GM18951 (cell line): ENCODE data around the gene FARS2.

Experiments used
- POLR2A ChIP-seq: IDR thresholded peaks from 4 replicates; pipeline ENCODE4 v1.6.1; 2011; ENCODE audit warnings: mild to moderate bottlenecking; ENCODE audit not compliant: insufficient read length, insufficient read depth; ENCODE audit errors: extremely low read depth
- in situ Hi-C: fragments of 300-500 bp; cut with MboI; formaldehyde crosslinking; loops from one replicate; pipeline ENCODE4 v1.12.0; 2022; ENCODE audit warnings: low sequenced_read_pairs, mixed read lengths, inconsistent platforms; ENCODE audit not compliant: unreplicated experiment

The FARS2 gene

DNA sequence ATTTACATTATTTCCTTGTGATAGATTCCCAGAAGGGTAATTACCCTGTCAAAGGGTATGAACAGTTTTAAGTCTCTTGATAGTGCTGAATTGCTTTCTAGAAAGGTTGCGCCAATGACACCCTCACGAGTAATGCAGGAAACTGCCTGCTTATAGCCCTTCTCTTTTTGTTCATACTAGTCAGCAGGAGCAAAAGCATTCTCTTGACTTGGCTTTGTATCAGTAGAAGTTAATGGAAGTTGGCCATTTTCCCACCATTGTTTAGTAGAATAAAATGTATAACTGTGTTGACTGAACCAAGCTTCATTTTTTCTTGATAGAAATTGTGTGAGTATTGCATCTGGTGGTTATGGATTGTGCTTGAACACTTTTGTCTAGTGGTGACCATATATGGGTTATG is 100.1 kb downstream of the FARS2 start:
- TF ChIP-seq POLR2A, result no peak

DNA sequence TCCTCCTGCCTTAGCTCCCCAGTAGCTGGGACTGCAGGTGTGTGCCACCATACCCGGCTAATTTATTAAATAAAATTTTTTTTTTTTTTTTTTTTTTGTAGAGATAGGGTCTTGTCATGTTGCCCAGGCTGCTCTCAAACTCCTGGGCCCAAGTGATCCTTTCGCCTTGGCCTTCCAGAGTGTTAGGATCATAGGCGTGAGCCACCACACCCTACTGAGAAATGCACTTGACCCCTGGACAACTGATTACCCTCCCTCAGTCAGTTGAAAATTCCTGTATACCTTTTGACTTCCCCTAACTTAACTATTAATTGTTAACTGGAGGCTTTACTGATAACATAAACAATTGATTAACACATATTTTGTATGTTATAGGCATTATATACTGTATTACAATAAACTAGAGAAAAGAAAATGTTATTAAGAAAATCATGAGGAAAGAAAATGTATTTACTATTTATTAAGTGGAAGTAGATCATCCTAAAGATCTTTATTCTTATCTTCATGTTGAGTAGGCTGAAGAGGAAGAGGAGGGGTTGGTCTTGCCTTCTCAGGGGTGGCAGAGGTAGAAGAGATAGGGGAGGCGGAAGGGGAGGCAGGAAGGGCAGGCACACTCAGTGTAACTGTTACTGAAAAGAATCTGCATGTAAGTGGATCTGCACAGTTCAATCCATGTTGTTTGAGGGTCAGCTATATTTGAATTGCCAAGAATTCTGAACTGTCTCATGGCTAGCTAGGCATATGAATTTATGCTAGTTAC is 104.3 kb downstream of the FARS2 start:
- in situ Hi-C loops, result no loop called here
- TF ChIP-seq POLR2A, result no peak

More for the DNA sequence above, 100.1 kb downstream of the FARS2 start:
- in situ Hi-C loops, result no loop called here

DNA sequence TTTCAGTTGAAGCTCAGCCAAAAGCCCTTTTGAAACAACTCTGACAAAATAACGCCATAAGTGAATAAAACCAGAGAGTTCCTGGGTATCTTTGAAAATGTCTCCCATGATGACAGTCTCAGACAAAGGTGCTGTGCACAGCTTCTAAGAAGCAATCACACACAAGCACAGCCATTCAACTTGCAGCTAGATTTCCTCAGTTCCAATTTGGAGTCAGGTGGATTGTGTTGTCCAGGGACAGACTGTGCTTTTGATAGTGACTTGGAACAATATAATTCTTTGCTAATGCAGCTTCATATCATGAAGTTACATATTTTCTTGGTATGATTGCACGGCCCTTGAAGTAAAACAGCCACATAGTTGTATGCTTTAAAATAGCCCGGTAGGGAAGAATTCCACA is 105.6 kb downstream of the FARS2 start:
- in situ Hi-C loops, result no loop called here

DNA sequence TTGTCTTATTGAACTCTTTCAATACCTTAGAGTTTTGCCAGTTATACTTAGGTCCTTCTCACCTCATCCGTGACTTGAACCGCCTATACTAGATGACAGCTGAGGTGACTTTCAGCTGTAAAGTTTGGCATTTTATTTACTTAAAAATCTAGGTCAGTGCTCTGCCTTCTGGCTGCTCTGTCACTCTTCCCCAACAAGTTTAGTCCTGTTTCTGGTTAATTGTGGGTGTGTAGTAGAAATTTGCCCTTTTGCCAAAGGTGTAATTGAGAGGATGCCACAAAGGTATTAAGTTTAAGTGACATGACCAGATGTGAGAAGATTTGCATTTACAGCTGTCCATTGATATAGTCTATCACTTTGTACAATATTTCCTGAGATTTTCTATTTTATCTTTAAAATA is 106.2 kb downstream of the FARS2 start:
- in situ Hi-C loops, result no loop called here
- TF ChIP-seq POLR2A, result no peak

More for the DNA sequence above, 105.6 kb downstream of the FARS2 start:
- TF ChIP-seq POLR2A, result no peak

DNA sequence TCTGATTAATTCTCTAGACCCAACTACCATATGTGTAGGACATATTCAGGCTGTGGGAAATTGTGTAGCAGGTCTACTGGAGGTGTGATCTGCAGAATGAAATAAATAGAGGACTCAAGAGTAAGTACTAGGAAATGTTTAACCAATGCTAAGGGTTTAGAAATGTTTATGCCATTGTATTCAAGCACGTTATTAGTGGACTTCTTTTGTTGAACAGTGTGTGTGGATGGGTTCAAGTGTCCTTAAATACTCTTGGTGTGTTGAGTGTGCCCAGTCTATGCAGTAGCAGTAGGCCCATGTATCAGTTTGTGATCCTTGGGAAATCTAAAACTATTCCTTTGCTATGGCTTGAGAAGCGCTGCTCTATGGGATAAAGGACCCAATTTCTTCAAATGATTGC is 112.1 kb downstream of the FARS2 start:
- in situ Hi-C loops, result no loop called here
- TF ChIP-seq POLR2A, result no peak

DNA sequence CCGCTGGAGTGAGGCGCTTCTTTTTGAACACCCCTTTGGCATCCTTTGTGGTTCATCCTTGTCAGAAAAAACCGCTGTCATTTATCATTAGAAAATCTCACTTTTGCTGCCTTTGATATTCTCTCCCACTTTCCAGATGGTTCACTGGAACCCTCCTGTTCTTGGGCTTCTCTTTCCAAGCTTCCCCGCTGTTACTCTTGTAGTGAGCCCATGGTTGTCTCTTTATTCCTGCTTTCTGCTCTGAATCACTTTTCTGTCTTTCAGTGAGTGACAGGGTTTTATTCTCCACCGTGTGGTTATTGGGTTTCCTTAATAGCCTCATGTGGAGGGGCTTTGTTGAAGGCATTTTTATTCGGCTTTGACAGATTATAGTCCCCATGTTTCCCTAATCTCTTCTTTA is 117.0 kb downstream of the FARS2 start:
- no peak for TF ChIP-seq POLR2A
- in situ Hi-C loops, result no loop called here

DNA sequence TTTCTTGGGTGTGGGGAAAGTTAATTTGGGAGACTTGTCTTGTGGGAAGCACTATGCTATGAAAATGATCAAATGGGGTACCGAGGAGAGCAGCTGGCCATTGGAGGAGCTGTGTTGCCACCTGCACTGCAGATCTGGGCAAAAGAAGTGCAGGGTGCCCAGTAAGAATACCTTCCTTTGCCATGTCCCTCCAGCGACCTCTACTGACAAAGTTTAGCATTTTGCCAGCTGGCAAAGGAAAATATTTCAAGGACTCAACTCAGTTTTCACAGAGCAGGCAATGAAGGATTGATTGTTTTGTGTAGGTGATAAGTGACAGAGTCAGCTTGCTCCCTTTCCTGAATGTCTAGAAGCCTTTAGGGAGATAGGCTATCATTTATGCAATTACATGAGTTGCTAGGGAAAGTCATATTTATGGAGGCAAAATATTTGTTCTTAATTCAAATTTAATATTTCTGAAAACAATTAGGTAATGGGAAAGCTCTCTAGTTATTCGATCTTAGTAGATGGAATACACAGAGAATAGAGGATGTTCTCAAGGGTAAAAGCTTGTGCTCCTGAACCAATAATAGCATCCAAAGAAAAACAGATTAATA is 118.4 kb downstream of the FARS2 start:
- in situ Hi-C loops, result no loop called here
- TF ChIP-seq POLR2A, result no peak

DNA sequence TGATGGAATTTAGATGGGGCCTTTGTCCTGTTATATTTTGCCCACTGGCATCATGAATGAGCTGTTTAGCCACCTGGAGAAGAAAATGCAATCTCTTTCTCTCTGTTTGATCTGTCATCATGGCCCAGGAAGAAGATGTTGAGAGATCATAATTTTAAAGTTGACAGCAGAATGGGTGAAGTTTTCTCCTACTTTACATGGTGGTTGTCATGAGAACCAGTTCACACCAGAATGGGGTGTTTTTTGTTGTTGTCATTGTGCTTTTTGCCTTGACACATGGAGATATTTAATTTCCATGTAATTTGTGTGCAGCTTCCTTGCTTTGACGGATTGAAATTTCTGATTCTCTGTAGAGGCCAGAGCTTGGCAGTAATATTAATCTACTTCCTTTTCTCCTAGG is 122.5 kb downstream of the FARS2 start:
- in situ Hi-C loops, result no loop called here
- no peak for TF ChIP-seq POLR2A

DNA sequence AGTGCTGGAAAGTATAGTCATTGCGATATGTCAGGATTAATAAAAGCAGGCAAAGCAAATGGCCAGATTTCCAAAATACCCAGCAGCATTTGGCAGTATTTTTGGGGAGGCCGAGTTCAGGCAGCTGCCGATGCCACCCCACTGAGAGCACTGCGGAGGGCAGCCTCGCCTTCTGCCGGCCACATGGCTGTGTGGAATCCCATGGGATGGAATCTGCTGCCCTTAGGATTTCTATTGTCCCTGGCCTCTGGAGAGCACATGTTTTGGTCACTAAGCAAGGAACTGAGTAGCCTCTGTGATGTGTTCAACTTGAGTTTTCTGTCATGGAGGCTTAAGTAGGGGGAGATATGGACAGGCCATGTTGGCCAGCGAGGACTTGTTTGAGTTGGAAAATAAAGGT is 123.0 kb downstream of the FARS2 start:
- in situ Hi-C loops, result no loop called here

DNA sequence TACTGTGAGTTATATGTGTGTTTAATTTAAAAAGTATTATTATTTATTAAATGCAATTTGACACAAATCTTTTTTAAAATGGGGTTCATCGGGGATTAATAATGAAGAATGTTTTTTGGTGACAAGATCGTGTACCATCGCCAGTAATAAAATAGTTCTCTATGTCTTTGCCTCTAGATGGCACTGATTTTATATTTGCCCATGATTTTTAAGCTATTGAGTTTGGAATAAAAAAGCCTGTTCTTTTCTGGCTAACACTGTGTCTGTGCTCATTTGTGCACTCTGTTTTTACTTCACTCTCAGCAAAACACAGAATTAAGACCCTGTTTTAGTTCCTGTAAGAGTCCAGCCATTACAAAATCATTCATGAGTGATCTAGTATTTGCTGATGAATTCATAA is 127.0 kb downstream of the FARS2 start:
- no peak for TF ChIP-seq POLR2A
- in situ Hi-C loops, result no loop called here

More for the DNA sequence above, 123.0 kb downstream of the FARS2 start:
- no peak for TF ChIP-seq POLR2A

DNA sequence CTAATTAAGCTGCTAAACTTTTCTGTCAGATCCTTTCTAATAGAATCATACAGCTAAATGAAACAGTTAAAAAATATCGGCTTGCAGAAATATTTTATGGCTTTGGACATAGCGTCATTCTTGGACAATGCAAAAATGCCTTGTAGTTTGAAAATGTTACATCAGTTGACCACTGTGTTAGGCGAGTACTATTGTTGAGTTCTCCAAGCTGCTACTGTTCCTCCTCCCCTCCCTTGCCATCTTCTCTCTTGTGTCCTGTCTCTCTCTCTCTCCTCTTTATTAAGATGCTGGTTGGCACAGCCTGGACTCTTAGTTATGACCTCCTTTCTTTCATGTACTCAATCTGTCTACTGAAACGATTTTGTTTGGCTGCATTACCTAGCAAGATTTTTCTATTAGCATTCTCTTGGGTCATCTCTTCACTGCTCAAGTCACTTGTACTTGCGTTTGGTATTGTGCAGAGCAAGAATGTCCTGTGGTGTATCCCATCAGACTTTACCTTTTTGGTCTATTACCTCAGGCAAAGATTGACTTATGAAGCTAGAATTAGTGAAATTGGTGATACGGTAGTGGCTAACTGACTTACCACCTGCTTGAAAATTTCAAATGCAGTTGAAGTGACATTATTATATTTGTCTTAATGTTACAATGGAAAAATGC is 127.9 kb downstream of the FARS2 start:
- no peak for TF ChIP-seq POLR2A
- in situ Hi-C loops, result no loop called here

DNA sequence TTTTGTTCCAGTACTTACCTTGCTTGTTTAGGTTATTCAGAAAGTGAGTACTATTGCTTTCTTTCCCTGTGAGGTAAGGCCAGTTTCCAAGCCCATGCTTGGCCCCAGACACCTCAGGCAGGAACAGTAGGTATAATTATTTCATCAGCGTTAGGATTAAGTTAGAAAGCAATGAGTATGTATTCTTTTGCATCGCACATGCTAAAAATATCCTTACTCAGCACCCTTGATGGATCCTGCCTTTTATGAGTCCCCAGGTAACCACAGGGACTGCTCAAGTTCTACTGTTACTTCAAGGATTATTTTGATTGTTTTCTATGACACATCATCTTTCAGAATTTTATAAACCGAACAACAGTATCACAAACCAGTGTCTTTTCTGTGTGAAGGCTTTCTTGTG is 128.9 kb downstream of the FARS2 start:
- no peak for TF ChIP-seq POLR2A
- in situ Hi-C loops, result no loop called here

DNA sequence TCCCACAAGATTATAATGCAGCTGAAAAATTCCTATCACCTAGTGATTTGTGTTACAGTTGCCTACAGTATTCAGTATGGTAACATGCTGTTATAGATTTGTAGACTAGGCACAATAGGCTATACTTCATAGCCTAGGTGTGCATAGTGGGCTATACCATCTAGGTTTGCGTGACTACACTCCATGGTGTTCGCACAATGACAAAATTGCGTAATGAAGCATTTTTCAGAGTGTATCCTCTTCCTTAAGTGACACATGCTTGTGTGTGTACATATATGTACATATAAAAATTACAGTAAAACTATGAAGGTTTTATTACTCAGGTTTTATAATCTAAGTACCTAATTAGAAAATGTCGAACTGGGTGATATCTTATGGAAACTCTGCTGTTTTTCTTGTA is 133.0 kb downstream of the FARS2 start:
- in situ Hi-C loops, result no loop called here
- TF ChIP-seq POLR2A, result no peak

DNA sequence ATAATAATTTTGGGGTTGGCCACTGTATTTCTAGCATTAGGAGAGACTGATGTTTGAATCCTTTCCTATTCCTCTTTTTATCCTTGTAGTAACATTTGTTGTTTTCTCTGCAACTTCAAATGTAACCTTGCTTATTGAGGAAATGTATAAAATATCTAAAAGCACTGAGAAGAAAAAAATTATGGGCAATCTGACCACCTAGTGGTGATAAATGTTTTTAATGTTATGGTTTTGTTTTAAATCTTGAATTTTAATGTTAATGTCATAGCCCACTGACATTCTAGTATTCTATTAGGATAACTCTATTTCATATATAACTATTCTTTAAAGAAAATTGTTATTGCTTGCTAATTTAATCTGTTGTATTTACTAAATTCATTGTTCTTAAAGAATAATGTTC is 134.4 kb downstream of the FARS2 start:
- in situ Hi-C loops, result no loop called here
- no peak for TF ChIP-seq POLR2A
